Measurements from ENCODE around the gene ZNF723. TPM values are rescaled to one million over a fixed set of nuclear protein-coding genes. Genes with fewer than 3 reads are reported as not detected.
"Not testable (repeated sequence)": the region's sequence is repeated elsewhere in the genome, so short reads cannot be mapped to it uniquely, and the experiment has no call there.

The ZNF723 gene
- total RNA-seq (not detected), polyA plus RNA-seq (not detected)
- long read RNA-seq, donor 1: 0 reads
- long read RNA-seq, donor 2: 0 reads
- long read RNA-seq, donor 3: 0 reads
- long read RNA-seq, donor 4: 0 reads
- long read RNA-seq, donor 5: 0 reads
- long read RNA-seq, donor 6: 0 reads
- long read RNA-seq, donor 7: 0 reads
- long read RNA-seq, donor 8: 0 reads
- long read RNA-seq, donor 9: 0 reads
- long read RNA-seq, donor 10: 0 reads

DNA sequence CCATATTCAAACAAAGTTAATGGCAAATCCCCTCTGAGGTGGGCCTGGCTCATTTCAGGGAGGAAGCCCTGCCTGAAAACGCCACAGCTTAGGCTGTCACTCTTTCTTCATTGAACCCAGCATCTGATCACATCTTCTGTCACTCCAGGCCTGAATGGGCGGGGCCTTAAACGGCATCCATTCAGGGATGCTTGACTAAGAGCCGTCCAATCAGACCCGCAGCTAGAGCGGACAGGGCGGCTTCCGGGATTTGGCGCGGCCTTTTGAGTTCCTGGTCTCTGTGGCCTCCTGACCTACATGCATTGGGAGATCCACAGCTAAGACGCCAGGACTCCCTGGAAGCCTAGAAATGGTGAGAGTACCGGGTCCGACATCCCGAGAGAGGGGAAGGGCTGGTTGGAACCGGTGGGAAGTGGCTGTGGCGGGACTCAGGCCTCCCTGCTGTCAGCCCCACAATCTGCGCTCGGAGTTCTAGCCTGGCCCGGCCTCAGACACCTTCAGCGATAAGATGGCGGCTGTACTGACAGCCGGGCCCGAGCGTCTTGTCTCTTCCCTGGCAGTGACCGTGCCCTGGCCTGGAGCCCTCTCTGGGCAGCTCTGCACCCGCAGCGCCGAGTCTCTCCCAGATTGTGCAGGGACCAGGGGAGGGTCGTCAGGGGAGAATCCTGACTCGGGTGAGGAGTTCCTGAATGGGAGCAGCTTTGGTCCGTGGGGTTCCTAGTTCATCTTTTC, at the start of gene ZNF723:
ZNF723 (plus strand) TSS at position 261 of the 732 bp plus-strand sequence; CDS start at position 350, 89 bp downstream.
- intact Hi-C loops (cut with DNase I; ENCODE audit: low total_unique reads): no loop called here
- Histone ChIP-seq H3K36me3 (no peaks in the 10 kb centered on the region), H3K27ac (no peak within 1 kb of the TSS), H3K4me1 (no peaks in the 10 kb centered on the region), H3K9me3 (peaks cover 0 to 98% (median 71%) of the 10 kb centered on the region in 4 donors), H3K27me3 (no peaks in the 10 kb centered on the region), H3K4me3 (no peak within 1 kb of the TSS)
- DNase-seq: no peak
- WGBS, 5 donors: 11 to 30% (median 16%) methylated on average over 18 to 31 of the region's 31 CpGs
- TF ChIP-seq, protein P1, sequence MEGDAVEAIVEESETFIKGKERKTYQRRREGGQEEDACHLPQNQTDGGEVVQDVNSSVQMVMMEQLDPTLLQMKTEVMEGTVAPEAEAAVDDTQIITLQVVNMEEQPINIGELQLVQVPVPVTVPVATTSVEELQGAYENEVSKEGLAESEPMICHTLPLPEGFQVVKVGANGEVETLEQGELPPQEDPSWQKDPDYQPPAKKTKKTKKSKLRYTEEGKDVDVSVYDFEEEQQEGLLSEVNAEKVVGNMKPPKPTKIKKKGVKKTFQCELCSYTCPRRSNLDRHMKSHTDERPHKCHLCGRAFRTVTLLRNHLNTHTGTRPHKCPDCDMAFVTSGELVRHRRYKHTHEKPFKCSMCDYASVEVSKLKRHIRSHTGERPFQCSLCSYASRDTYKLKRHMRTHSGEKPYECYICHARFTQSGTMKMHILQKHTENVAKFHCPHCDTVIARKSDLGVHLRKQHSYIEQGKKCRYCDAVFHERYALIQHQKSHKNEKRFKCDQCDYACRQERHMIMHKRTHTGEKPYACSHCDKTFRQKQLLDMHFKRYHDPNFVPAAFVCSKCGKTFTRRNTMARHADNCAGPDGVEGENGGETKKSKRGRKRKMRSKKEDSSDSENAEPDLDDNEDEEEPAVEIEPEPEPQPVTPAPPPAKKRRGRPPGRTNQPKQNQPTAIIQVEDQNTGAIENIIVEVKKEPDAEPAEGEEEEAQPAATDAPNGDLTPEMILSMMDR (IDR thresholded peaks at IDR 0.05): no peak
- TF ChIP-seq POLR2A (IDR thresholded peaks at IDR 0.05) (no peak), POLR2AphosphoS5 (IDR thresholded peaks at IDR 0.05) (no peak), EP300 (IDR thresholded peaks at IDR 0.05) (no peak)

DNA sequence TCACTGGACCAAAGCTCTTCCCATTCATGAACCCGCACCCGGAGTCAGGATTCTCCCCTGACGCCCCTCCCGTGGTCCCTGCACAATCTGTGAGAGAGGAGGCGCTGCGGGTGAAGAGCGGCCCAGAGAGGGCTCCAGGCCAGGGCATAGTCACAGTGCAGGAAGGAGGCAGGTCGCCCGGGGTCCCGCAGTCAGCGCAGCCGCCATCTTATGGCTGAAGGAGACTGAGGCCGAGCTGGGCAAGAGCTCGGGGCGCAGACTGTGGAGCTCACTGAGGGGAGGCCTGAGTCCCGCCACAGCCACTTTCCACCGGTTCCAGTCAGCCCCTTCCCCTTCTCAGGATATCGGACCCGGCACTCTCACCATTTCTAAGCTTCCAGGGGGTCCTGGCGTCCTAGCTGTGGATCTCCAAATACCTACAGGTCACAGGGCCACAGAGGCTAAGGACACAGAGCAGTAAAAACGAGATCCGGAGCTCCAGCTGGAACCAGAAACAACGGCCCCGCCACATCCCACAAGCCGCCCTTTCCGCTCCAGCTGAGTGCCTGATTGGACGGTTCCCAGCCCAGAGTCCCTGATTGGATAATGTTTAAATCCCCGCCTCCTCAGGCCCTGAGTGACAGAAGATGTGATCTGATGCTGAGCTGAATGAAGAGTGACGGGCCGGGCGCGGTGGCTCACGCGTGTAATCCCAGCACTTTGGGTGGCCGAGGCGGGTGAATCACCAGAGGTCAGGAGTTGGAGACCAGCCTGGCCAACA, 48.3 kb upstream of the ZNF723 start, which contains the start of gene ZNF99:
ZNF99 (minus strand) TSS at position 501 of the 760 bp plus-strand sequence; CDS start at position 366, 135 bp downstream.
- no peak within 1 kb of the TSS for H3K27ac ChIP-seq
- 8 to 13% (median 9%) methylated on average over 25 to 36 of the region's 36 CpGs for WGBS, 5 donors

DNA sequence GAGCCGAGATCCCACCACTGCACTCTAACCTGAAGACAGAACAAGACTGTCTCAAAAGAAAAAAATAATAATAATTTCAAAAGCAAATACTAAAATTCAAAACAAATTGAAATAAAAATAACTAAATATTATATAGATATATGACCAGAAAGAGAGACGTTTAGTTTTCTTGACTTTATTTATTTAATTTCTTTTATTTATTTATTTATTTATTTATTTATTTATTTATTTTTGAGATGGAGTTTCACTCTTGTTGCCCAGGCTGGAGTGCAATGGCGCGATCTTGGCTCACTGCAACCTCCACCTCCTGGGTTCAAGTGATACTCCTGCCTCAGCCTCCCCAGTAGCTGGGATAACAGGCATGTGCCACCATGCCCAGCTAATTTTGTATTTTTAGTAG, 39.2 kb upstream of the ZNF723 start:
- H3K4me1 ChIP-seq; H3K27me3 ChIP-seq; H3K27ac ChIP-seq; DNase-seq; H3K36me3 ChIP-seq; intact Hi-C loops (cut with DNase I; ENCODE audit: low total_unique reads); H3K4me3 ChIP-seq: not testable (repeated sequence)
- 91 to 96% (median 94%) methylated on average over 4 of the region's 4 CpGs for WGBS, 5 donors
- peaks cover 0 to 86% (median 42%) of the 10 kb centered on the region in 4 donors for H3K9me3 ChIP-seq

More for the DNA sequence above, 48.3 kb upstream of the ZNF723 start, which contains the start of gene ZNF99:
- intact Hi-C loops (cut with DNase I; ENCODE audit: low total_unique reads): no loop called here
- Histone ChIP-seq H3K9me3 (peaks cover 12 to 78% (median 40%) of the 10 kb centered on the region in 4 donors), H3K27me3 (peaks cover 0 to 10% (median 0%) of the 10 kb centered on the region in 3 donors), H3K4me1 (no peaks in the 10 kb centered on the region), H3K36me3 (no peaks in the 10 kb centered on the region), H3K4me3 (peak within 1 kb of the TSS; percentile 16 to 29 (median 26))
- peak in 1 of 2 donors; percentile 90 for DNase-seq
- TF ChIP-seq POLR2A (IDR thresholded peaks at IDR 0.05): no peak

DNA sequence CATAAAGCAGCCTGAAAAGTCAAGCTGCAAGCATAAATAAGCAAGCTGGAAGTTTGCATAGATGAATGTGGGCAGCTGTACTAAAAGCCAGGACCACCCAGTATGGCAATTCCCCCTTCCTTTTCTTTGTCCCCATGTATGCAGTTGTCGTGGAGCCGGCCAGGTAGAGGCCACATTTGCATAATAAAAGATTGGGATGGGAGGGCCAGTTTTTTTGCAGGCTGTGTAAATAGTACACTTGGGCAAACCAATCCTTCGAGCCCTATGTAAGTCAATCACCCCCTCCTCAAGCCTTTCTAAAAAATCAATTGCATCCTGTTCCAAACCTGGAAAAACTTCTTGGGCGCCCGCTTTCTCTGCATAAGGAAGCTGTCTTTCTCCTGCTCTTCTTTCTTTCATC, 35.1 kb upstream of the ZNF723 start:
- Histone ChIP-seq H3K27ac (no peak overlapping the region), H3K4me1 (no peaks in the 10 kb centered on the region), H3K27me3 (no peaks in the 10 kb centered on the region), H3K4me3 (no peak overlapping the region), H3K9me3 (peaks cover 0 to 100% (median 59%) of the 10 kb centered on the region in 4 donors), H3K36me3 (no peaks in the 10 kb centered on the region)
- intact Hi-C loops (cut with DNase I; ENCODE audit: low total_unique reads): no loop called here
- WGBS, 5 donors: 37 to 47% (median 38%) methylated on average over 5 of the region's 5 CpGs
- TF ChIP-seq POLR2AphosphoS5 (IDR thresholded peaks at IDR 0.05) (no peak), EP300 (IDR thresholded peaks at IDR 0.05) (no peak), POLR2A (IDR thresholded peaks at IDR 0.05) (no peak)
- TF ChIP-seq, protein P1 (IDR thresholded peaks at IDR 0.05): no peak
- DNase-seq: no peak

DNA sequence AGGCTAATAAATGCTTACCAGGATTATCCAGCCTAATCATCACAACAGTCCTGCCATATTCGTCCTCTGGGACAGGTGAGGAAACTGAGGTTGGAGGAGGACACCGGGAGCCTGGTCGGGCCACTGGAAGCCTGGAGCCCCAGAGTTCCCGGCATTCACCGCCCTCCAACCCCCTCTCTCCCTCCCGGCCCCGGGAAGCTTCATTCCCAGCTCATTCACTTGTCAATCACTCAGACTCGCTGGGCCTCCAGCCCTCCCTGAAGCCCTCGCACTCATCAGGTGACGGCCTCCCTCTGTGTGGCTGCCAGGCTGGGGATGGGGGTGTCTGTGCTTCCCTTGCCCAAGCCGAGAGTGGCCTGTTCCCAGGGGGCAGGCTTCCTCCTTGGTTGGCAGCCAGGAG, 25.7 kb upstream of the ZNF723 start:
- 23 to 27% (median 25%) methylated on average over 10 to 11 of the region's 11 CpGs for WGBS, 5 donors
- peaks cover 0 to 7% (median 0%) of the 10 kb centered on the region in 4 donors for H3K4me1 ChIP-seq
- H3K27ac ChIP-seq: no peak overlapping the region
- H3K4me3 ChIP-seq: no peak overlapping the region
- H3K27me3 ChIP-seq: peaks cover 4 to 23% (median 10%) of the 10 kb centered on the region in 3 donors
- DNase-seq: no peak
- no peaks in the 10 kb centered on the region for H3K36me3 ChIP-seq
- peaks cover 3 to 90% (median 75%) of the 10 kb centered on the region in 4 donors for H3K9me3 ChIP-seq
- intact Hi-C loops (cut with DNase I; ENCODE audit: low total_unique reads): no loop called here
- TF ChIP-seq POLR2AphosphoS5 (IDR thresholded peaks at IDR 0.05): no peak

All from stomach (tissue), 19 donors.